Nucleus accumbens (tissue), 56 donors: Measurements from ENCODE around the gene FIBCD1.

Experiments used
- DNase-seq, 56 donors: peaks; one replicate each; lab custom pipeline; 2025; lab: John Stamatoyannopoulos, UW

Gene FIBCD1

DNA sequence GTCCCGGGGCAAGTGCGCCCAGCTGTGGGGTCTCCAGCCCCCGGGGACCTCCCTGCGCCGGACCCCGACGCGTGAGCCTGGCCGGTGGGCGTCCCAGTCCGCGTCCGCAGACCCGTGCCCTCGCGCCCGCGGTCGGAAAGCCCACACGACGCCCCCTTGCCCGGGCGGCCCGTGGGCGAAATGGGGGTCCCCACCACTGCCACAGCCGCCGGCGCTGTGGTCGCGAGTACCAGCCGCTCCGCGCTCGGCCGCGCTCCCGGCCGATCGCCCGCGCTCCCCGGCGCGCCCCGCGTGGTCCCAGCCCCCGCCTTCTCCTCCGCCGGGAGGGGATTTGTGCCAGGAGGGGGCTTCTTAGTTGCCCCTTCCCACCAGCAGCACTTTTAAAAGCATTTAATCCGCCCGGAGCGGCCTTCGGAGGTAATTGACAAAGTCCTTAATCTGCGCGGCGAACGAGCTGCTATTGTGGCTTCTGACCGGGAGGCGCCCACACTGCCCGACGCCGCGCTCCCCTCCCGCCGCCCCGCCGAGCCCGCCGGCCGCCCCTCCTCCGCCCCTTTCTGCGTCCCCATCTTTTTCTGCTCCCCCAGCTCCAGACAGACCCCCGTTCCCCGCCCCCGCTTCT lies 469 bp upstream of the FIBCD1 start:
- no peak for DNase-seq

DNA sequence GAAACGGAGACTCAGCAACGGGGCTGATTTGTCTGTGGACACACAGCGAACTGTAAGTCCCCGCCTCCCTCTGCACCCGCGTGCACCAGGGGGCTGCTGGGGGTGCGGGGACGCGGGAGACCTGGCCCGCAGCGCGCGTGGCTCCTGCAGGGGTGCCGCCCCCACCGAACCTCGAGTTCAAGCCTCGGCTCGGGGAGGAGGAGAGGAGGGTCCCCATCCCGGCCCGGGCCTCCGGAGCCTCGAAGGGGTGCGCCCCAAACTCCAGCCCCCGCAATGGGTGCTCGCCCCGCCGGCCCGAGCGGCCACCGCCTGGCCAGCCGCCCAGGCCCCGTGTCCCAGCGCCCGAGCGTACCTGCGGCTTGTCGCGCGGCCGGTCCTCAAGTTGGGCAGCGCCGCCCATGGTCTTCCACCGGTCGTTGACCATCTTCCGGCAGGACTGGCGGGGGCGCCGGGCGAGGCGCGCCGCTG lies 829 bp downstream of the FIBCD1 start:
- peak in 1 of 56 donors; percentile 29 for DNase-seq

DNA sequence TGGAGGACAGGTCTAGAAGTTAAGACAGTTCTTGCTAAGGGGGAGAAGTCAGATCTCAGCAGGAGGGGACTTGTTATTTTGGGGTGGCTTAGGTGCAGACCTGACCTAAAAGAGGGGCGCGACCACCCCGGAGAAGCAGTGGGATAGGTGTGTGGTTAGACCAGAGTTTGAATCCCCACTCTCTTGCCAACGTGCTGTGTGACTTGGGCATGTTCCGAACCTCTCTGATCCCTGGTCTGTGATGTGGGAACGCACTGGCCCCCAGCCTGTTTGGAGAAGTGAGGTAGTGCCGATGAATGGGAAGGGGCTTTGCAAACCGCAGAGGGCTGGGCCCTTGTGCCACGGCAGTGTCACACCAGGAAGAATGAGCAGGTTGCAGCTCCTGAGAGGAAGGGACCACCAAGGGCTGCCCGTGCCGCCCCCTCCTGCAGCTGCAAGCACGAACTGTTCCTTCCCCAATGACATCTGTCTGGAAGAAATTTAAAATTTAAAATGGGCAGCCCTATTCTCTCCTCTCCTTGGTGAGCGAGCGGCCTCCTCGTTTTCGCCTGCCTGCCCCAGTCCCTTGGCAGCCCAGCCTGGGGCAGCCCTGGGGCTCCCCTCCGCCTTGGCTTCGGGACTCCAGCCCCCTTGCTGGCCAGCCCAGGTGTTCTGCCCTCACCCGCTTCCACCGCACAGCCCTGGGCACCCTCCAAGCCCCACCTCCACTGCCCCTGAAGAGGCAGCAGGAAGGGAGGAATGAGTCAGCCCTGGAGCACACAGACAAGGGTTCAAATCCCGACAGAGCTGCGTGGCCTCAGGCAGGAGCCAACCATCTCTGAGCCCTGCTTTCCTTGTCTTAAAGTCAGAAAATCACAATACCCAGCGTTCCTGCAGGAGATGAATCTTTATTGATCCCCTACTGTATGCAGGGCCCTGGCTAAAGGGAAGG lies 1.6 kb downstream of the FIBCD1 start:
- no peak for DNase-seq

DNA sequence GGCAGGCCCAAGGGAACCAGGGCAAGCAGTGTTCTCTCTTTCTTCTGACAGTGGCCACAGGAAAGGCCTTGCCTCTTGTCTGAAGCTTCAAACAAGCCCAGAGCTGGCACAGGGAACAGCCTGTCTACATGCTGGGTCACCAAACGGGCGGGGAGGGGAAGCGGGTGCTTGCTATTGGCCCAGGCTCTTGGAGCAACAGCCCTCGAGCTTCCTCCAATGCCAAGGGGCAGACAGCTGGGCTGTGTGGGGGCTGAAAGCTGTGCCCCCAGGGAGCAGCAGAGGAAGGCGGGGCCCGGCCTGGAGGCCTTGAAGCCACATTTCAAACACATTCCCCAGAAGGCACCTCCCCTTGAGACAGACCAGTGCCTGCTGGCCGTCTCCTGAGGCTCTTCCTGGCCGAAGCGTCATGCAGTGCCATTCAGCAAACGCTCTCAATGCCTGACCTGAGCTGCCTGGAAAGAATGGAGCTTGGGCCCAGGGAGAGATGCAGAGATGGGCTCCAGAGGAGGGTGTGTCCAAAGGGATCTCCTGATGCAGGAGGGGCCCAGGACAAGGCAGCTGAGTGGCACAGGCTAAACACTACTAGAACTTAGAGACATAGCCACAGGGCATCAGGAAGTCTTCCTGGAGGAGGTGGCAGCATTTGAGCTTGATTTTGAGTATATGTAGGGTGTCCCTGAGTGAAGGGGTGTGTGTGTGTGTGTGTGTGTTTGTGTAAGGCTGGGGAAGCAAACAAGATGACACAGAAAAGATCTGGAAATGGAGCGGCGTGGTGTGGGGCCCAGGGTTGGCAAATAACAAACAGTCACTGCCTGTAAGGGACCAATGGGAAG lies 2.5 kb downstream of the FIBCD1 start:
- DNase-seq: peak in 3 of 56 donors; percentile 8 to 22 (median 10)

DNA sequence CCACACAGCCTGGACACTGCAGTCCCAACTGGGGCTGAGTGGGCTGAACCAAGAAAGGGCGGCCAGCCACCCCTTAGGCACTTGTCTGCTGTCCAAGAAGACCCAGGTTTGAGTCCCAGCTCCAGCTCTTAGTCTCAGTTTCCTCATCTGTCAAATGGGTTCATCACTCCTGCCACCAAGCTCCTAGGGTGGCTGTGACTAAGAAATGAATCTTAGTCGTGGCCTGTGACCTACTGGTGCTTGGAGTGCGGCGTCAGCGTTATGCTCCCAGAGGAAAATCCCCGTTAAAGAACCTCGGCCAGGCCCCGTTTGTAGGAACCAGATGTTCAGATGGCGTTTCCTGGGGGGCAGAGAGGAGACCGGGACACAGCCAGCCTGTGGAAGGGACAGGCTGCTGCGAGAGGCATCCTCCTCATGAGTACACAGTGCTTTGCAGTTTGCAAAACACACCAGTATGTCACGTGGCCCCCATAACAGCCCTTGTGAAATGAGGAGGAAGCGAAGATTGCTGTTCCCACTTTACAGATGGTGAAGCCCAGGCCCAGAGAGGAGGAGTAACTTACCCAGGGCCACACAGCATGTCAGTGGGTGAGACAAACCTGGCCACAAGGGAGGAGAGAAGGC lies 3.3 kb downstream of the FIBCD1 start:
- DNase-seq: no peak

GRCh38 chr9:130934702-130935647 lies 4.1 kb downstream of the FIBCD1 start:
- DNase-seq: no peak

GRCh38 chr9:130934246-130934645 lies 4.8 kb downstream of the FIBCD1 start:
- DNase-seq: no peak

DNA sequence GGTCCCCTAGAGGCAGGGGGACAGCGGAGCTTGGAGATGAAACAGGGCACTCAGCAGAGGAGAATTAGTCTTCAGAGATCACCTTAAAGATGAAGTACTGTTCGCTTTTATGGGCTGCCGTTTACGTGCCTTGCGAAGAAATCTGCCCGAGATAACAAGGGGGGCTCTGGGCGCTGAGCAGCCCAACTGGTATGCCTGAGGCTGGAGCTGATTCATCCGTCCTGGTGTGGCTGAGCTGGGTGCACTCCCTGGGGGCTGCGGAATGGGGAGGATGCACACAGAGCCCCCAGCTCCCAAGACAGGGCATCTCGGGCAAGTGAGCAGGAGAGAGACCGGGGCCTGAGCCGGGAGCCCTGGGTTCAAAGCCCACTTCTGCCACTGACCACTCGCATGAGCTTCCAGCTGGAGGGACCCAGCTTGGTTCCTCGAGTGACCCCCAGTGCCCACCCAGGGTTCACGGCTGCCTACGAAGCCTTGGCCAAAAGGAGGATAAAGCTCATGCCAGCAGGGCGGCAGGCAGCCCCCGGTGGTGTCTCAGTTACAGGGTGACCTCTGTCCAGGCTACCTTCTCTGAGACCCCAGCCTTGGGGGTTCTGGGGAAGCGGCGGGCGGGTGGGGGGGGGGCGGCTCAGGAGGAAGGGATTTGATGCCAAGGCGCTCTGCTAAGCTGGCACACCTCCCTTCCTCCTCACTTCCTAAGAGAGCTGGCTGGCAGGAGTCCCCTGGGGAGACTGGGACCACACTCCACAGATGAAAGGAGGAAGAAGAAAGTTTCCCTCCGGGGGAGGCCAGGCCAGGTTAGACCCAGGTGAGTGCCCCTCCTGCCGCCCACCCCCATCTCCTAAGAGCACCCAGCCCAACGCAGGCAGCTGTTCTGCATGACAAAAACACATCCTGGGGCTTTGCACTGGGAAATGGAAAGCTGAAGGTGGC lies 5.7 kb downstream of the FIBCD1 start:
- no peak for DNase-seq

DNA sequence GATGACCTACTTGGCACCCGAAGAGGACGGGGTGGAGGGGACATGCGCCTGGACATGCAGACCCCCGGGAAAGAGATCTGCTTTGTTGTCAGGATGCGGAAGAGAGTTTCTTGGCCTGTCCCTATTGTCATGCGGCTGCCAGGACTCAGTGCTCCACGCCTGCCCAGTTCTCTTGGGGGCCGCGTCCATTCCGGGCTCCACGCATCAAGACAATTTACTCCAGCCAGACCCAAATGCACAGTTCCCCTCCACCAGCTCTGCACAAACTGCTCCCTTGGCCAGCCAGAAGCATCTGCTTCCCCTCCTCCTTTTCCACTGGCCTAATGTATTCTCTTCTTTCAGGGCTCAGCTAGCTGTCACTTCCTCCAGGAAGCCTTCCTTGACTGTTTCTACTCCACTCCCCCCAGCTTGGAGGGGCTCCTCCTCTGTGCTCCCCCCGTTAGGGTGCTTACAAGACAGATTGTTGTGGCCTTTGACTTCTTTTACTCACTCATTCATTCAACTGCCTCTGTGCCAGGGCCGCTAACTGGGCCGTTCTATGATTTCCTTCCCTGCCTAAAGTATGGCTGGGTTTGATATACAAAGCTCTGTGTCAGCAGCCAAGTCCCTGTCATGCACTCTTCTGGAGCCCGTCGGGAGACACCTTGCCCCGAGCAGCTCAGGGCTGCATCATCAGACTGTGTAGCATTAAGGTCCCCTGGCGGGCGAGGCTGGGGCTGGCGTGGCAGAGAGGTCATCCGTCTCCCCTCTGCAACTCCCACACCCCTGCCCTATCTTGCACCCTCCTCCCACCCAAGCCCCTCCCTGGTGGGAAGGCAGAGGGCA lies 6.6 kb downstream of the FIBCD1 start:
- DNase-seq: no peak

GRCh38 chr9:130931508-130932254 lies 7.4 kb downstream of the FIBCD1 start:
- DNase-seq: no peak

- DNase-seq: no peak
Measured at GRCh38 chr9:130930804-130931349, 8.2 kb downstream of the FIBCD1 start.

GRCh38 chr9:130930132-130930803 lies 8.8 kb downstream of the FIBCD1 start:
- no peak for DNase-seq

DNA sequence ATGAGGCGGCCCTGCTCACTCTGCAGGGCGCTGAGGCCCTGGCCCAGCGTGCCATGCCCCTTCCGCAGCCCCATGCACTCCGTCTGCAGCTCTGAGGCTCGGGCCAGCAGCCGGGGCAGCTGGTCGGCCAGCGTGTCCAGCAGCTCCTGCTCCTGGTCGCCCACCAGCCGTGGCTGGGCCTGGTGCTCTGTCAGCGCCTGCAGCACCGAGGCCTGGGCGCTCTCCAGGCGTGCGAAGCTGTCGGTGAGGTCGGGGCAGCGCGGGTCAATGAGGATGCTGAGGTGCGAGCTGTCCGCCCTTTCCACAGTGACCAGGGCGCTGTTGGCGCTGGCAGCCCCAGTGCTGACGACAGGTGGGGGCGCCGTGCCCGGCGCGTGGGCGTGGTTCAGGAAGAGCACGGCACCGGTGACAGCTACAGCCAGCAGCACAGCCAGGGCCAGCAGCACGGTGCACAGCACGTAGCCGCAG lies 9.4 kb downstream of the FIBCD1 start:
- no peak for DNase-seq

DNA sequence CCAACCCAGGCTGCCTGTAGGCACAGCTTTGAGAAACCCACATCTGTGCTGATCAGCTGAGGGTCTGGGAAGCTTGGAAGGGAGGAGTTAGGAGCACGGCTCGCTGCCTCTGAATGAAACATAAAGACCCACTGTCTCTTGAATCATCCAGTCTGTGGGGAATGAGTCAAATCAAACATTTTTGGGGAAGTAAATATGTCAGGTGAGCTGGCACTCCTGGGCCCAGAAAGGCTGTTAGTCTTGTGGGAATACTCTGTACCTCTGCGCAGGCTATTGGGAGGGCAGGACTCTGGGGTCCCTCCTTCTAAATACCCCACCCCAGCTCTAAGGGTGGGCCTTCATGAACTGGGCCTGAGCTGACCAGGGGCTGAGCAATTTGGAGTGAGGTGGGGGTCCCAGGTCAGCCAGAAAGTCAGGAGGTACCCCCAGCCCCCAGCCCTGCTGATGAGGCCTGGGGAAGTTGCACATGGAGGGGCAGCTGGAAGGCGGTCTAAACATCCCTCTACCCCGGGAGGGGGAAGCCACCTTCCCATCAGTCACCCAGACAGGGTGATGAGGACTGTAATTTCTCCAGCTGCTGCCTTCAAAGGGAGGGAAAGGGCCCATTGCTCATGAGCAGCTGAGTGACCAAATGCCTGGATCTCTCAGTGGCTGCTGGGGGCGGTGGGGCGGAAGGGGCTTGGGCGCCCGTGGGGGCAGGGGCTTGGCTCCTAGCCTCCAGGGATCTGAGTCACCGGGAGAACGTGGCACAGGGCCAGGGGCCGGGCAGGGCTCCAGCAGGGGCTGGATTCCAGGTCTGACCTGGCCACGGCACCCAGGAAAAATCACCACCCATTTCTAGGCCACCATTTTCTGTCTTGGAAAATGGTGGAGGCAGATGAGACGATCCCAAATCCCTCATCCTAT lies 10.8 kb downstream of the FIBCD1 start:
- peak in 2 of 56 donors; percentile 18 to 24 for DNase-seq
